HPDE6-E6E7 (cell line): ENCODE data around the gene ANKRD33B.

Source experiments
- DNase-seq: peaks from one replicate; pipeline ENCODE4 v3.0.0; 2011; ENCODE audit warnings: missing footprints; ENCODE audit errors: extremely low spot score

ANKRD33B gene

DNA sequence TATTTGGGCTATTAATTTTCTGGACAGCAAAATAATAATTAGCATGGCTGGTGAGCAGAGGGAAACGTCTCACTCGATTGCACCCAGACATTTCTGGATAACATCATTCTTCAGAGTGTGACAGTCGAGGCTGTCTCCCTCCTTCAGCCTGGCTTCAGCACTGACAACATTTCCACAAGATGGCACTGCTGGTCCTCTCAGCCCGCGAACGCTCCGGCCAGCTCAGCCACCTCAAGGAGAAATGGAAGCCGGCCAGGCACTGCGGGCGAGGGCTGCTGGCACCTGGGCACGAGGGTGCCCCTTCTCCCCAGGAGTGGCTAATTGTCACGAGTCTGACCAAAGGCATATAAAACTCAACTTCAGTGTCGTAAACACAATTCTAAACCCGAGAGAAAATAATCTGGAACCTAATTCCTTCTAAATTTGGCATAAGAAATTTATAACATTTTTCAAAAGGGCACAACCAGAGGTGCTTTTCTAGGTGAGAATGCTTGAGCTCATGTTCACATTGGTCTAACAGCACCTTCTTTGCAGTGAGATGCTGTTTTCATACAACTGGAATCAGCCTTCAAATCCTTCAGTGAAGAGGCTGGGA, 131.3 kb downstream of the ANKRD33B start:
- peak; percentile 87 for DNase-seq

DNA sequence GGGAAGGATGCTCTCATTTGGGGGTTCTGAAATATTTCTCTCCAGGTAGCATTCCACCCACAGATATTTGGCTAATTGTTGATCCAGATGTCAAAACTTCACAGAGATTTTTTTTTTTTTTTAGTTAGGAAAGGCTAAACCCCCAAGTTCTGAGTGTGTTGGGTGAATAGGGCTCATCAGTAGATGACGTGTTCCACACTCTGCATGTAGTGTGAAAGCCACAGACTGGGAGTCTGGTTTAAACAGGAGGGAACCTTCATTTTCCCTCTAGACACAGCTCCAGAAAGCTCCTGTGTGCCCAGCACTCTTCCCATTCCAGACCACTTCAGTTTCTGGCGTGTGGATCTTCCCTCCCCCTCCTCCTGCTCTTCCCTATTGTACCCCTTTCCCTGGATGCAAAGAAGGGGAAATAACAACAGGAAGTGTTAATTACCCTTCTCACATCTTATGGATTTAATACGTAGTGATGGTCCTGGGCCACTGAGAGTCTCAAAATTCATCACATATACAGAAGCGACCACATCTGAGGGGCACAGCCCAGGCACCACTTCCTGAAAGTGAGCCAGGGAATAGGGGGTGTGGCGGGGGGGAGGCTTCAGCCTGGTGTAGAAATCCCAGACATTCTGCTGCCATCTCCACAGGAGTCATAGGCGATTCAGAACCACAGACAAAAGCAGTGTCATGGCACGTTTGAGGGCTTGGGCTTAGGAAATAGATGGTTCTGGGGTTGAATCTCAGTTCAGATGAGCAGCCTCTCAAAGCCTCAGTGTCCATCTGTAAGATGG, 132.1 kb downstream of the ANKRD33B start:
- no peak for DNase-seq

DNA sequence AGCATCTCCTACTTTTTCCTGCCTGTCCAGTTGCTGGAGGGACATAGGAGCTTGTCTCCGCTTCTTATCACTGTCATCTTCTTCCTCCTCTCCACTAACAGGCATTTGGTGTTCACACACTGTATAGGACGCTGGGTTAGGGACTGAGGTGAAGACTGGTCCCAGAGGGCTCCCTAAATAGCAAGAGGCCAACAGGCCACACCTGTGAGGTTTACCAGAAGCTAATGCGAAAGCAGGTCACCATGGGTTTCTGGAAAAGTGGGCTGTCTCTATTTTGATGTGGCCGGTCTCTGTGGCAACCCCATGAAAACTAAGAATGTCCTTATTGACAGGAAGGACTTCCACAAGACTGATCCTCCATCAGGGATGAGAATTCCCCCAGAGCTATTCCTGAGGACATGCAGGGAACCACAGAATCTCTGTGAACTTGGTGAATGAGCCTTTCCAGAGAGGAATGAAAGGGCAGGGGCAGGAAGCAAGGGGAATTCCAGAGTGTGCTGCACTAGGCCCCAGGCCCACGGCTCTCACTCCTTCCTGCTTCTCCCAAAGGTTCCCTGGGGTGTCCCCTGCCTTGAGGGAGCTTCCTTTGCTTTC, 135.5 kb downstream of the ANKRD33B start:
- DNase-seq = no peak

DNA sequence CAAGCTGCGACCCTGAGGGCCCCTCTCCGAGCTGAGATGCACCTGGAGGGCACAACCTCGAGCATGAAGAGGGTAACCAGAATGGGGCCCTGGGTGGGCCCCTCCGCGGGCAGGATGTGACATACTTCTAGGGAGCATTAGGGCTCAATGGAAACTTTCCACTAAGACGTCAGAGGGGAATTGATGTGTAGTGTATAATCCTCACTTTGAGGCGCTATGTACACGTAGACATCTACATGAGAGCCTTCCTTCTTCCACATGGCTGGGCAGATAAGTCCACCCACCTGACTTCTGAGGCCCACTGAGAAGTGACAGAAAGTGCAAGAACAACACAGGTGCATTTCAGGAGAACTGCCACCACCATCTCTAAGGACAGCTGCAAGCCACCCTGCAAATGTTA, 136.1 kb downstream of the ANKRD33B start:
- no peak for DNase-seq

DNA sequence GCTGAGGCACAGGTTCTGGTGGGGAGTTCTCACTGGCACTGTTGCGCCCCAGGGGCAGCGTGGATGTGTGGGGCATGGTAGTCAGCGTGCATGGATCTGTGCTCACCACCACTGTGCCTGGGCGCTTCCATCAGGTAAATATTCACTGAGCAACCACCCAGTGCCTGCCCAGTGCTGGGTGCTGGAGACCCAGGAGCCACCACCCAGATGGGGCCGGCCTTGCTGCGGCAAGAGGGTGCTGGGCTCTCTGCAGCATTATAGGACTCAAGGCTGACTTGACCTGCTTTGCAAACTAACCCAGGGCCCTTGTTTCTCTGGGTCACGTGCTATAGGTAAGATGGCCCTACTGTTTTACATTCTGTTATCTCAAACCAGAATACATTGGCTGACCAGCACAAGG, 136.6 kb downstream of the ANKRD33B start:
- DNase-seq = no peak

DNA sequence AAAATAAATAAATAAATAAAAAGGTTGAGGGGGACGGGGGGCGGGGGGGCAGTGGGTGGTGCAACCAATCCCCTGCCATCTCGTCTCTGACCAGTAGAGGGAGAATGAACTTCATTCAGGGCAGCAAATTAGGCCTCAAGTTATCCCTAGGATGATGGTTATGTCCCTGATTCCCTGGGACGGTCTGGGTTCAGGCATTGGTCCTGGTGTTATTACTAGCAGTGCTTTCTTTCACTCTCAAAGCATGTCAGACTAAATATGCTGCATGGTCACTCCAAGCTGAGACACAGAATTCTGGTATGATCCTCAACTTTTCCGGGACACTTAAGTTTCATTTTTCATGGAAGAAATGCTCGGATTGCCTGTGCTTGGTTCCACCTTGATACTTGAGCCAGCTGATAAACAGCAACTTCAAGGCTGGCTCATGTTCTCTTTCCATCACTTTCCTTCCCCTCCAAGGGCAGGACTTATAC, 137.7 kb downstream of the ANKRD33B start:
- no peak for DNase-seq

DNA sequence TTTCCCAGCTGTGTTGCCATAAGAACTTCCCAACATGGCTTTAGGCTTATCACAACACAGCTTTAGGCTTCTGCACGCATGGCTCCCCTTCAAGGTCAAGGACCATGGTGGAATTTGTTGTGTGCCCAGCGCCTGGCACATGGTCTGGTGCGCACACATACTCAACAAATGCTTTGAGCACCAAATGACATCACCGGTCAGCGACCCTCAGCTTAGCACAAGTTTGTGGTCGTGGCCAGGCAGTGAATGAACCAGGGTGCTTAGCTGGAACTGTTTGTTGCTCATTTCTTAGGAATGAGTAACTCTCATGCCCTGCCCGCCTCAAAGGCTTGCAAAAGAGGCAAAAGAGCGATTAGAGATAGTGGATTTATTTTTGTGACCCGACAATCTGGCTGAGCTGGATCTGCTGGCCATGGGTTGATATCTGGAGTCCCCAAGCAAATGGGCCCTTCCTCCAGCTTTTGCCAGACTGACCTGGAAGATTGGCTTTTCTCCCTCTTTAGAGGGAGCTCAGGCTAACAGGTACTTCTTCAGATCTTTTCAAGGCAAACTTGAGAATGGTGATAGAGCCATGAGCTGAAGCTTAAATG, 138.3 kb downstream of the ANKRD33B start:
- no peak for DNase-seq

DNA sequence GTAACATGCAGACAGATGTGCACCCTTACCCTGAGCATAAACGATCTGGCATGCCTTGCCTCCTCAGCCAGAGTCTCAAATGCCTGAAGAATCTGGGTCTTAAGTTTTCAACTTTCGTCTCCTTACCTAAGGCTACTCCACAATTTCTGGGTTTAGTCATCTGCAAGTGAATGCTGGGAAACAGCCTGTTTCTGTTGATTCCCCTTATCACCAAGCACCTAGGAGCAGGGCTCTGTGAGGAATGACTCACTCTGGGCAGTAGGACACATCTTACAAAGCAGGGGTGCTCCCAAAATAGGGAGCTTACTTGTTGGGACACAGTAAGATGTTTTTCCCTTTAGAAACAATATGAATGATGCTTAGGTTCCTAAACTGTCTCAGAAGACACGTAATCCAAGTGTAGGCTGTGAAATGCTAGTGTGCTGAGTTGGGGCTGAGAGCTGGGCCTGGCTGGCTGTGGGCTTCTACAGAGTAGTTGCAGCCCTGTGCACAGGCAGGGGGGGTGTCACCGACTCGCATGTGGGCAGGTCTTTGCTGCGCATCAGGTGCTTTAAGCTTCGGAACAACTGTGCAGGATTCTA, 139.1 kb downstream of the ANKRD33B start:
- DNase-seq = no peak

DNA sequence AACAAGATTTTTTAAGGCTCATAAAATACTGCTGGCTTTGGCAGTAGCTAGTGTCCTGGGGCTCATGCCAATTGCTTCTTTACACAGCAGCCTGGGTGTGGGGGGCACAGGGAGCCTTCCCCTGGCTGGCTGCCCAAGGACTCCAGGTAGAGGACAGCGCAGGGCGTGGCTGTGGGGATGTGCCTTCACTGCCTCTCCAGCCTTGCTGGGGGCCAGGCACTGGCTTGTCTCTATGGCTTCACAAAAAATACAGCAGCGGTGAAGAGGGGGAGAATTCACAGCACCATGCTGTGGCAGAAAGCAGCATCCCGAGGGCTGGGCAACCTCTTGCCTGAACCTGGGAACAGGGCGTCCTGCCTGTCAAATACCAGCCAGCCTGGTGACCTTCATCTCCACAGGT, 139.8 kb downstream of the ANKRD33B start:
- no peak for DNase-seq

DNA sequence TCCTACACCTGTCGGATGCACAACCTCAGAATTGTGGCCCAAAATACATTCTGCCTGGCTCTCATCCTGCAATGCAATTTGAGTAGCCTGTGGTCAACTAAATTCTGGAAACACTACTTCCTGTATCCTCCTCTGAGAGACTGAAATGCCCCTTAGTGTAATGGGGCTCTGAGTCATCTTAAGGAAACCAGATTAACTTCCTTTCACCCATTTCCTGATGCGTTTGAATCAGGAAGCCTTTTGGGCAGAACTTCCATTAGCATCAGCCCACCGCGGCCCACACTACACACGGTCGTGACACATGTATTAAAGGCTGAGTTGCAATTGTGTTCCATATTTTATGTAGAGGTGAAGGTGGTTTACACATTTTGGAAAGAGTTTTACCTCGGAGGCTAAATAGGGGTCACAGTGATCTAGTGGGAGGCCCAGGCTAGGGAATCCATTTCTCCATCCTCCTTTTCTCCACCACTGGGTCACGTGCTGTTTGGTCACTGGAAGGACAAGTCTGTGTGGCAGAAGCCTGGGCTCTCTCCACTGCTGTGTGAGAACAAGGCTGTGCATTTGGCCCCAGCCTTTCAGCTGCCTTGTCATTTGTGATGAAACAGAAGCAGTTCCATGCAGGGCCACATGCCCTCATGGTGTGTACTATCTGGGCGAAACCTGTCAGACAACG, 141.2 kb downstream of the ANKRD33B start:
- no peak for DNase-seq

DNA sequence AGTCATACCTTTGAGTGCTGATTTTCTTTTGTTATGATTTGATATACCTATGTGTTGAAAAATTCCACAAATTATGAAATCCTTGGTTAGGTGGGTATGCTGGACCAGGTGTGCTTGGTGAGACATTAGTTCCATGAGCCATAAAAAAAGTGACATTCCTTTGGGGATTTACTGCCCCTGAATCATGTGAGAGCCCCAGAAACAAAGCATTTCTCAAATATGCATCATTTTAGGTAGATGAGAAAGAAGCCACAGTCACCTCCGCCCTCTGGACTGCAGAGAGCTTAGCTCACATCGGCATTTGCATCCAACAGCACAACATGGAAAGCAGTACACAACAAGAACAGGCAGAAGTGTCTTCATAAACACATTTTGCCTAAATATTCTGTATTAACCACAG, 141.9 kb downstream of the ANKRD33B start:
- DNase-seq = no peak

DNA sequence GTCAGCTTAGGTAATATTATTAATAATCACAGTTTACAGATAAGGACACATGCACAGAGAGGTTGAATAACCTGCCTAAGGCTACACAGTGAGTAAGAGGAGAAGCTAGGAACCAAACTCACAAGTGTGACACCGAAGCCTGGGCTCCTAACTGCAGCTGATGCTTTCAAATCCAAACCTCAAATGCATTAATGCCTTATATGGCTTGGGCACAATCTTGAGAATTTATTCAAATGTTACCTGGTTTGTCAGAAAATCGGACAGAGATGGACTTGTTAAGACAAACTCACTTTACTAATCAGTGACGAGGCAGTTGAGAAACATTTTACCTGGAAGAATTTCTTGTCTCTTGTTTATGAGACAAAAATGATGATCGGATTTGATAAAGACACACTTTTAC, 142.5 kb downstream of the ANKRD33B start:
- DNase-seq = no peak
